HL-60/S4 (cell line): ENCODE measurements around the gene MTLN.
"Not testable (repeated sequence)": the region's sequence is repeated elsewhere in the genome, so short reads cannot be mapped to it uniquely, and the experiment has no call there.

ENCODE experiments used
- in situ Hi-C: fragments of 300-500 bp; cut with MboI; formaldehyde crosslinking; loops from 2 replicates; pipeline ENCODE4 v1.14.3; 2022; ENCODE audit warnings: low sequenced_read_pairs

The MTLN gene

GRCh38 chr2:110204408-110205385 is 7.7 kb downstream of the MTLN start, which contains the start of gene NPHP1:
Gene NPHP1, minus strand, starts transcription at chr2:110205013. Its CDS starts 45 bp downstream, at chr2:110204968.
- in situ Hi-C loops: no loop called here

DNA sequence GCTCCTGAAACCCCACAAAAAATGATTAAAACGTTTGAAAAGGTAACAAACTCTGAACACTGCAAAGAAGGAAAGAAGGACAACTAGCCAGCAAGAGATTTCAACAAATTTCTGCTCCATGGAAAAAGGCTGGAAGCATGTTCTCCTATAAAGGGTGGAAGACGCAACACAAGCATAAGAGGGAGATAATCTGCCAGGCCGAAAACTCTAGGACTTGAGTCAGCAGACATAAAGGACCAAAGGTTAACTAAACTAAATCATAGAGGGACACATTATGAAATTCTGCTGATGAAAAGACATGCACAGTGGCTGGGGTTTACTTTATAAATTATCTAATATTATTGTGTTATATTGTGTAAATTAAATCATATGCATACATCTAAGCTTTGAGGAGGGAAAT is 14.3 kb downstream of the MTLN start:
- in situ Hi-C loops: no loop called here

GRCh38 chr2:110197452-110197851 is 14.9 kb downstream of the MTLN start:
- in situ Hi-C loops: no loop called here

DNA sequence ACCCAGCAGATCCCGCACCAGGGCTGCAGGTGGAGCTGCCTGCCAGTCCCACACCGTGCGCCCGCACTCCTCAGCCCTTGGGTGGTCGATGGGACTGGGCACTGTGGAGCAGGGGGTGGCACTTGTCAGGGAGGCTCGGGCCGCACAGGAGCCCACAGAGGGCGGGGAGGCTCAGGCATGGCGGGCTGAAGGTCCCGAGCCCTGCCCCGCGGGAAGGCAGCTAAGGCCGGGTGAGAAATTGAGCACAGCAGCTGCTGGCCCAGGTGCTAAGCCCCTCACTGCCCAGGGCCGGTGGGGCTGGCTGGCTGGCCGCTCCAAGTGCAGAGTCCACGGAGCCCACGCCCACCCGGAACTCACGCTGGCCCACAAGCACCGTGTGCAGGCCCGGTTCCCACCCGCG is 22.2 kb downstream of the MTLN start:
- in situ Hi-C loops: not testable (repeated sequence)

- in situ Hi-C loops: no loop called here
Measured at GRCh38 chr2:110182449-110182848, 29.9 kb downstream of the MTLN start.

DNA sequence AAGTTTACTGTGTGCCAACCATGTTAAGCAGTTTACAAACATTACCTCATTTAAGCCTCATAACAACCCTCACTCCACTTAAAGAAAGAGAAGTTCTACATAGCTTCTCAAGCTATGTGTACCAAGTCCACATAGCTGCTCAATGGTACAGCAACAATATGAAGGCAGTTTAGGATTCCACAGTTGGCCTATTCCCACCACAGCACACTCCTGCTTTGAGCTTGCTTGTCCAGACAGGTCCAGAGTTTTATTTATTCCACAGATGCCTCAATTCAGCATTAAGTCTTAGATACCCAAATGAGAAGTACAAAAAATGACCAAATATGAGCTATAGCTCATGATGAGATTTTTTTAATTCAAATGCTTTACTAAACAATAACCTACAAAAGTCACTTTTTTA is 32.3 kb downstream of the MTLN start:
- in situ Hi-C loops: no loop called here

- in situ Hi-C loops: no loop called here
Measured at GRCh38 chr2:110173523-110173922, 38.8 kb downstream of the MTLN start.

DNA sequence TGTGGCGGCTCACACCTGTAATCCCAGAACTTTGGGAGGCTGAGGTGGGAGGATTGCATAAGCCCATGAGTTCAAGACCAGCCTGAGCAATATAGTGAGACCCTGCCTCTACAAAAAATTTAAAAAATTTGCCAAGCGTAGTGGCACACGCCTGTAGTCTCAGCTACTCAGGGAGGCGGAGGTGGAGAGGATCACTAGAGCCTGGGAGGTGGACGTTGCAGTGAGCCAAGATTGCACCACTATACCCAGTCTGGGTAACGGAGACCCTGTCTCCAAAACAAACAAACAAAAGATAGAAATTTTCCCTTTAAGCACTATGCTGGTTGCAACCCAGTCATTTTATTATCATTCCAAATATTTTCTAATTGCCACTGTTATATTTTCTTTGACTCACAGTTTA is 39.8 kb downstream of the MTLN start:
- in situ Hi-C loops: no loop called here

- in situ Hi-C loops: no loop called here
Measured at GRCh38 chr2:110170102-110170501, 42.2 kb downstream of the MTLN start.

DNA sequence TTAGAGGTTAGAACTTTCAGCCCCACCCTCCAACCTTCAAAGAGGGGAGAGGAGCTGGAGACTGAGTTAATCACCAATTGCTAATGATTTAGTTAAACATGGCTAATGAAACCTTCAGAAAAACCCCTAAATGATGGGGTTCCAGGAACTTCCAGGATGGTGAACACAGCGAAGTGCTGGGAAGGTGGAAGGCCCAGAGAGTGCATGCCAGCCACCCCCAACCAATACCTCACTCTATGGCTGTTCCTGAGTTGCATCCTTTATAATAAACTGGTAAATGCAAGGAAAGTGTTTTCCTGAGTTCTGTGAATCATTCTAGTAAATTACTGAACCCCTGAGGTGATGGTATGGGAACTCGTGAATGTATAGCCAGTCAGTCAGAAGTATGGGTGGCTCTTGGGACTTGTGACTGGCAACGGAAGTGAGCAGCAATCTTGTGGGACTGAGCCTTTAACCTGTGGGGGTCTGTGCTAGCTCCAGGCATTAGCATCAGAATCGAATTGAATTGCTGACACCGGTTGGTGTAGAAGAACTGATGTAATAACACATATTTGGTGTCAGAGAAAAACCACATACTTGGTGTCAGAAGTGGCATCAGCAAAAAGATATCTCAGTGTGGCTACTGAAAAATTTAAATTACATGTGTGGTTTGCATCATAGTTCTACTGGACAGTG is 44.9 kb downstream of the MTLN start:
- in situ Hi-C loops: no loop called here

- in situ Hi-C loops: no loop called here
Measured at GRCh38 chr2:110166266-110166665, 46.1 kb downstream of the MTLN start.
